Fibroblast of lung (primary cell): ENCODE data around the gene PRR15. TPM values are rescaled to one million over a fixed set of nuclear protein-coding genes. Genes with fewer than 3 reads are reported as not detected.

Experiments
- DNase-seq, 2 donors: peaks; one replicate each; pipeline versions ENCODE4 v3.0.0 to v3.0.0-alpha.2; 2010; ENCODE audit warnings: low read depth in 2 of 2
- H2AFZ ChIP-seq: 2 replicates; pipeline ENCODE4 v1.5.1; 2012; ENCODE audit warnings: low read length, control low read depth, inconsistent platforms
- H3K27ac ChIP-seq: 2 replicates; pipeline ENCODE4 v1.5.1; 2011; ENCODE audit warnings: low read length, control low read depth; ENCODE audit not compliant: insufficient read depth
- H3K27me3 ChIP-seq: 2 replicates; pipeline ENCODE4 v1.5.1; 2011; ENCODE audit warnings: mild to moderate bottlenecking, low read length; ENCODE audit not compliant: control insufficient read depth, insufficient read depth
- H3K36me3 ChIP-seq: 2 replicates; pipeline ENCODE4 v1.5.1; 2011; ENCODE audit warnings: low read length; ENCODE audit not compliant: control insufficient read depth, insufficient read depth
- H3K4me1 ChIP-seq: 2 replicates; pipeline ENCODE4 v1.5.1; 2011; ENCODE audit warnings: low read length; ENCODE audit not compliant: control insufficient read depth, insufficient read depth; ENCODE audit errors: extremely low read depth
- H3K4me2 ChIP-seq: 2 replicates; pipeline ENCODE4 v1.5.1; 2011; ENCODE audit warnings: low read length, control low read depth; ENCODE audit not compliant: insufficient read depth; ENCODE audit errors: extremely low read depth
- H3K4me3 ChIP-seq, 4 experiments: fragments of 200-600 bp in 1 of 4; sonication (generic) in 1 of 4; replicated peaks in 1 of 4; 2 replicates each; pipeline ENCODE4 v1.5.1; 2011 to 2016; ENCODE audit warnings: low read length in 4 of 4, low read depth in 3 of 4, mild to moderate bottlenecking in 3 of 4, control low read depth in 2 of 4, inconsistent platforms in 1 of 4, mixed read lengths in 1 of 4; ENCODE audit not compliant: insufficient read depth in 1 of 4; ENCODE audit errors: control extremely low read depth in 1 of 4
- H3K79me2 ChIP-seq: 2 replicates; pipeline ENCODE4 v1.5.1; 2012; ENCODE audit warnings: mild to moderate bottlenecking, low read length, inconsistent platforms; ENCODE audit not compliant: control insufficient read depth, insufficient read depth
- H3K9ac ChIP-seq: 2 replicates; pipeline ENCODE4 v1.5.1; 2011; ENCODE audit warnings: mild to moderate bottlenecking, low read length, control low read depth; ENCODE audit not compliant: insufficient read depth
- H3K9me3 ChIP-seq: 2 replicates; pipeline ENCODE4 v1.5.1; 2012; ENCODE audit warnings: low read depth, low read length; ENCODE audit not compliant: control insufficient read depth, insufficient read depth
- H4K20me1 ChIP-seq: 2 replicates; pipeline ENCODE4 v1.5.1; 2011; ENCODE audit warnings: low read length; ENCODE audit not compliant: control insufficient read depth, insufficient read depth; ENCODE audit errors: extremely low read depth
- CTCF ChIP-seq, 2 donors: IDR thresholded peaks in 1 of 2; conservative IDR thresholded peaks in 1 of 2; 1 replicate in 1 of 2; 2 replicates in 1 of 2; pipeline ENCODE4 v1.5.1; 2011 to 2012; ENCODE audit warnings: low read length in 2 of 2, control low read depth in 1 of 2, inconsistent platforms in 1 of 2, low read depth in 1 of 2, mild to moderate bottlenecking in 1 of 2
- EZH2 ChIP-seq: IDR thresholded peaks from 2 replicates; pipeline ENCODE4 v1.5.1; 2012; ENCODE audit warnings: low read length, control low read depth, mild to moderate bottlenecking; ENCODE audit errors: missing control alignments
- polyA plus RNA-seq, 2 donors: library from polyadenylated mRNA; depleted of rRNA in 1 of 2; stranded (reverse) in 1 of 2; unstranded in 1 of 2; fragments of >200 nt; gene quantifications; 2 replicates each; pipeline ENCODE4 v1.2.1, GENCODE V29; 2011 to 2012; ENCODE audit warnings: missing spikeins in 1 of 2
- total RNA-seq: library from RNA; depleted of rRNA; stranded (reverse); fragments of >200 nt; gene quantifications from 2 replicates; pipeline ENCODE4 v1.2.1, GENCODE V29; 2014

The PRR15 gene
- total and polyA plus RNA-seq, 2 donors (not counting 1 experiment from before 2014, with no cell fraction given): not detected

GRCh38 chr7:29588900-29589696 lies 25.5 kb downstream of the PRR15 start:
- no peak overlapping the region for H3K4me3 ChIP-seq
- H3K4me1 ChIP-seq: no peaks in the 10 kb centered on the region
- no peak overlapping the region for H3K9ac ChIP-seq
- H3K27ac ChIP-seq: no peak overlapping the region
- no peaks in the 10 kb centered on the region for H3K27me3 ChIP-seq
- no peaks in the 10 kb centered on the region for H3K79me2 ChIP-seq
- no peaks in the 10 kb centered on the region for H3K36me3 ChIP-seq
- H4K20me1 ChIP-seq: no peaks in the 10 kb centered on the region
- no peaks in the 10 kb centered on the region for H3K9me3 ChIP-seq
- H2AFZ ChIP-seq: no peak overlapping the region
- peak; percentile 84 to 99 for TF ChIP-seq CTCF (conservative IDR thresholded peaks at IDR 0.05 in 1 of 2, IDR thresholded peaks at IDR 0.05 in 1 of 2; ENCODE audit: low read depth in 1 of 2, low read length in 2 of 2)
- TF ChIP-seq EZH2: no peak
- peak in 1 of 2 donors; percentile 51 for DNase-seq
- H3K4me2 ChIP-seq: no peak overlapping the region

- Histone ChIP-seq H4K20me1 (no peaks in the 10 kb centered on the region), H3K27ac (no peak overlapping the region), H3K9me3 (no peaks in the 10 kb centered on the region), H3K4me1 (no peaks in the 10 kb centered on the region), H3K79me2 (no peaks in the 10 kb centered on the region), H3K4me3 (no peak overlapping the region), H3K27me3 (no peaks in the 10 kb centered on the region), H3K9ac (no peak overlapping the region), H2AFZ (no peak overlapping the region), H3K4me2 (no peak overlapping the region), H3K36me3 (no peaks in the 10 kb centered on the region)
- DNase-seq: no peak
- TF ChIP-seq EZH2 (no peak), CTCF (conservative IDR thresholded peaks at IDR 0.05 in 1 of 2, IDR thresholded peaks at IDR 0.05 in 1 of 2; ENCODE audit: low read depth in 1 of 2, low read length in 2 of 2) (no peak)
These were observed 29.2 kb downstream of the PRR15 start for GRCh38 chr7:29592866-29593265.

GRCh38 chr7:29593459-29593858 lies 29.8 kb downstream of the PRR15 start:
- Histone ChIP-seq H3K9me3 (no peaks in the 10 kb centered on the region), H3K36me3 (no peaks in the 10 kb centered on the region), H3K4me3 (no peak overlapping the region), H3K79me2 (no peaks in the 10 kb centered on the region), H3K27me3 (no peaks in the 10 kb centered on the region), H3K9ac (no peak overlapping the region), H4K20me1 (no peaks in the 10 kb centered on the region), H3K27ac (no peak overlapping the region), H2AFZ (no peak overlapping the region), H3K4me1 (no peaks in the 10 kb centered on the region), H3K4me2 (no peak overlapping the region)
- TF ChIP-seq CTCF (conservative IDR thresholded peaks at IDR 0.05 in 1 of 2, IDR thresholded peaks at IDR 0.05 in 1 of 2; ENCODE audit: low read depth in 1 of 2, low read length in 2 of 2): no peak
- no peak for TF ChIP-seq EZH2
- no peak for DNase-seq
